Measurements from ENCODE around the gene COL11A2.
A peak's percentile ranks its signal among the peaks of the same experiment; 100 is the strongest.

The COL11A2 gene

GRCh38 chr6:33172688-33173534 lies 19.4 kb downstream of the COL11A2 start:
- DNase-seq: no peak

- no peak for DNase-seq
Measured at GRCh38 chr6:33171880-33172687, 20.2 kb downstream of the COL11A2 start.

GRCh38 chr6:33171016-33171879 lies 21.0 kb downstream of the COL11A2 start:
- DNase-seq: no peak

- no peak for DNase-seq
Measured at GRCh38 chr6:33170176-33171015, 21.9 kb downstream of the COL11A2 start.

GRCh38 chr6:33169291-33170175 lies 22.7 kb downstream of the COL11A2 start:
- no peak for DNase-seq

GRCh38 chr6:33168639-33169038 lies 23.6 kb downstream of the COL11A2 start:
- no peak for DNase-seq

- no peak for DNase-seq
Measured at GRCh38 chr6:33168284-33168601, 24.0 kb downstream of the COL11A2 start.

GRCh38 chr6:33167374-33168283 lies 24.6 kb downstream of the COL11A2 start:
- DNase-seq: no peak

GRCh38 chr6:33166811-33167210 lies 25.5 kb downstream of the COL11A2 start:
- no peak for DNase-seq

GRCh38 chr6:33166363-33166762 lies 25.9 kb downstream of the COL11A2 start:
- no peak for DNase-seq

- DNase-seq: no peak
Measured at GRCh38 chr6:33165581-33166258, 26.5 kb downstream of the COL11A2 start.

GRCh38 chr6:33164665-33165373 lies 27.4 kb downstream of the COL11A2 start:
- no peak for DNase-seq

- DNase-seq: no peak
Measured at GRCh38 chr6:33164176-33164575, 28.1 kb downstream of the COL11A2 start.

GRCh38 chr6:33163540-33163939 lies 28.7 kb downstream of the COL11A2 start:
- DNase-seq: no peak

- peak in 54 of 58 donors; percentile 2 to 77 (median 44) for DNase-seq
Measured at GRCh38 chr6:33161354-33162331, 30.6 kb downstream of the COL11A2 start.

Measured in anterior cingulate cortex (tissue), 58 donors.